Mucosa of descending colon (tissue), 3 donors: ENCODE results near the gene ACKR3. TPM values are rescaled to one million over a fixed set of nuclear protein-coding genes. Genes with fewer than 3 reads are reported as not detected.

Experiments used
- ATAC-seq: fragments of 200-7000 bp; cut with Tn5 transposase; one replicate; pipeline ENCODE4 v1.9.1; 2020; ENCODE audit warnings: mild to moderate bottlenecking, moderate library complexity
- DNase-seq, 3 donors: peaks; one replicate each; pipeline ENCODE4 v3.0.0-alpha.2; 2020
- H3K36me3 ChIP-seq: fragments of 200-600 bp; one replicate; pipeline ENCODE4 v1.8.0; 2021; ENCODE audit warnings: low read depth, mild to moderate bottlenecking
- H3K4me1 ChIP-seq: fragments of 200-600 bp; one replicate; pipeline ENCODE4 v1.8.0; 2021; ENCODE audit warnings: low read depth, mild to moderate bottlenecking
- H3K4me3 ChIP-seq: fragments of 200-600 bp; one replicate; pipeline ENCODE4 v1.8.0; 2021; ENCODE audit warnings: mild to moderate bottlenecking
- H3K9me3 ChIP-seq: fragments of 200-600 bp; one replicate; pipeline ENCODE4 v1.8.0; 2021; ENCODE audit warnings: mild to moderate bottlenecking
- CTCF ChIP-seq: fragments of 200-600 bp; IDR thresholded peaks from one replicate; pipeline ENCODE4 v1.8.0; 2022; ENCODE audit warnings: antibody characterized with exemption, mild to moderate bottlenecking
- intact Hi-C, 2 donors: fragments of 100-400 bp; cut with DNase I in 1 of 2; cut with micrococcal nuclease in 1 of 2; formaldehyde crosslinking; loops; one replicate each; pipeline versions ENCODE4 v1.11.0 to v1.11.1; 2022; cut with DNase I, micrococcal nuclease
- total RNA-seq, 3 donors: library from RNA; stranded (reverse); fragmentation: NEBNext Ultra II Directional in 2 of 3; extraction: Animal tissue kit (Norgen Biotek cat#: 25700) in 2 of 3; gene quantifications; one replicate each; pipeline versions ENCODE4 v1.2.1 to v1.2.4, GENCODE V29; 2021 to 2023
- donor health status: DM: no; HTN: no; CAD: no; lungs with moderate emphysema.
- donor health status: DM: no; HTN: no; CAD: no.
- donor health status: DM: no; HTN: yes; CAD: no.

ACKR3 gene
- total RNA-seq, 3 donors from 2014 or later, result 8.0 to 17.9 (median 11.9) TPM

- intact Hi-C loops, result no loop called here
- no peak for DNase-seq
- Histone ChIP-seq H3K36me3 (no peaks in the 10 kb centered on the region), H3K4me1 (no peaks in the 10 kb centered on the region), H3K4me3 (no peak overlapping the region), H3K9me3 (no peaks in the 10 kb centered on the region)
- no peak for ATAC-seq
- no peak for TF ChIP-seq CTCF
Observed at GRCh38 chr2:236558036-236558435, 11.6 kb upstream of the ACKR3 start.

DNA sequence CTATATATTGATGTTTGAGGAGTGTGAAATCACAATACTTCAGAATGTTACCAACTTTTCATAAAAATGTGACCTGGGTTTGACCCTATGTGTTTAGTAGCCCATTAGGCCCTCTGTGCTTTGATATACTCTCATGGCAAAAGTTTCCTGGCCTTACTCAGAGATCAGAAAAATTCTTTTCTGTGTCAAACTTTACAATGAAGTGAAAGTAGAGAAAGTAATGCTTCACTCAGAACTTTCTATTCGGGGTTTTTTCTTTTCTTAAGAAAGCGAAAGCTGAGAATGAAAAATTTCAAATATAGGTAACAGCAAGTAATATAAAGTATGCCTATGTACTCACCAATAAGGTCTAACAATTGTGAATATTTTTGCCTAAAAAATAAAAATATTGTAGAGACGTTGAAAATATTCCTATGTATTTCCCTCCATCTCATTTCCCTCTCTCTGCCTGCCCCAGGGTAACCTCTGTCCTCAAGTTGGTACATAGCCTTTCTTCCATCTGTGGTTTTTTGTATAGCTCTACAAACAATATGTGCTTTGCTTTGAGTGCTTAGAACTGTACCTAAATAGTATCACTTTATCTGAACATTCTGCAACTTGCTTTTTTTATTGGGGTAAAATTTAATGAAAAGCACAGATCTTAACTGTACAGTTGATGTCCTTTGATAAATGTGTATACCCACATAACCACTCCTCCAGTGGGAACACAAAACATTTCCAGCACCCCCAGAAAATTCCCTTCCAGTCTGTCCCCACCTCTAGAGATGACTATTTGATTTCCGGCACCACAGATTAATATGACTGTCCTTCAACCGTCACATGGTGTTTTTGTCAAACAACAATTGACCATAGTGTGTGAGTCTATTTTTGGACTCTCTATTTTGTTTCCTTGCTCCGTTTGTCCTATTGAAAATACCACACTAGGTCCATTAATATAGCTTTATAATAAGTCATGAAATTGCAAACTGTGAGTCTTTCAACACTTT, 10.3 kb upstream of the ACKR3 start:
- ATAC-seq, result no peak
- no peak overlapping the region for H3K4me3 ChIP-seq
- TF ChIP-seq CTCF, result no peak
- H3K4me1 ChIP-seq, result no peaks in the 10 kb centered on the region
- DNase-seq, result no peak
- no peaks in the 10 kb centered on the region for H3K36me3 ChIP-seq
- intact Hi-C loops, result no loop called here
- H3K9me3 ChIP-seq, result no peaks in the 10 kb centered on the region

- Histone ChIP-seq H3K9me3 (no peaks in the 10 kb centered on the region), H3K4me1 (no peaks in the 10 kb centered on the region), H3K4me3 (no peak overlapping the region), H3K36me3 (no peaks in the 10 kb centered on the region)
- no peak for DNase-seq
- intact Hi-C loops, result no loop called here
- no peak for TF ChIP-seq CTCF
- ATAC-seq, result no peak
Observed at GRCh38 chr2:236561874-236562273, 7.8 kb upstream of the ACKR3 start.

GRCh38 chr2:236562434-236562833, 7.2 kb upstream of the ACKR3 start:
- Histone ChIP-seq H3K4me1 (no peaks in the 10 kb centered on the region), H3K36me3 (no peaks in the 10 kb centered on the region), H3K9me3 (no peaks in the 10 kb centered on the region), H3K4me3 (no peak overlapping the region)
- DNase-seq (no peak), ATAC-seq (no peak)
- intact Hi-C loops, result no loop called here
- no peak for TF ChIP-seq CTCF

- DNase-seq (no peak), ATAC-seq (no peak)
- H3K4me3 ChIP-seq, result no peak overlapping the region
- no peaks in the 10 kb centered on the region for H3K9me3 ChIP-seq
- intact Hi-C loops, result no loop called here
- no peaks in the 10 kb centered on the region for H3K36me3 ChIP-seq
- no peak for TF ChIP-seq CTCF
- H3K4me1 ChIP-seq, result peaks cover 5% of the 10 kb centered on the region
Observed at GRCh38 chr2:236563953-236564352, 5.7 kb upstream of the ACKR3 start.
